DMS 273 treated with DMSO at 0.1 percent for 48 hours (cell line): ENCODE measurements around the gene SSC5D.

Experiments
- DNase-seq: peaks from one replicate; lab custom pipeline; 2025; lab: John Stamatoyannopoulos, UW

The SSC5D gene

GRCh38 chr19:55536951-55537740, 48.9 kb downstream of the SSC5D start, which contains the start of gene SBK2:
SBK2 (minus strand) TSS chr19:55537133; CDS start chr19:55536294, 839 bp downstream.
- DNase-seq = no peak

- DNase-seq = no peak
These were observed 49.5 kb downstream of the SSC5D start for GRCh38 chr19:55537741-55538111.

DNA sequence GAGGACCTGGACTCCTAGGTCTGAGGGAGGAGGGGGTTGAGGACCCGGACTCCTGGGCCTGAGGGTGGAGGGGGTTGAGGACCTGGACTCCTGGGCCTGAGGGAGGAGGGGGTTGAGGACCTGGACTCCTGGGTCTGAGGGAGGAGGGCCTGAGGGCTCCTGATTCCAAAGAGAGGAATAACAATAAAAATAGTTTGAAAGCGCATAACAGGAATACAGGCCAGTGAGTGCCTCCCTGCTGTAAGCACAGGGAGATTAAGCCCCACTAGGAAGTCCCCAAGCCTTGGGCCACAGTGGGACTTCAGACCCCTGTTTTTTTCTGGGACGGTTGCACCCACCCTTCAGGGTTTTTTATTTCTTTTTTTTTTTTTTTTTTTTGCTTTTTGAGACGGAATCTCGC, 49.9 kb downstream of the SSC5D start:
- no peak for DNase-seq

DNA sequence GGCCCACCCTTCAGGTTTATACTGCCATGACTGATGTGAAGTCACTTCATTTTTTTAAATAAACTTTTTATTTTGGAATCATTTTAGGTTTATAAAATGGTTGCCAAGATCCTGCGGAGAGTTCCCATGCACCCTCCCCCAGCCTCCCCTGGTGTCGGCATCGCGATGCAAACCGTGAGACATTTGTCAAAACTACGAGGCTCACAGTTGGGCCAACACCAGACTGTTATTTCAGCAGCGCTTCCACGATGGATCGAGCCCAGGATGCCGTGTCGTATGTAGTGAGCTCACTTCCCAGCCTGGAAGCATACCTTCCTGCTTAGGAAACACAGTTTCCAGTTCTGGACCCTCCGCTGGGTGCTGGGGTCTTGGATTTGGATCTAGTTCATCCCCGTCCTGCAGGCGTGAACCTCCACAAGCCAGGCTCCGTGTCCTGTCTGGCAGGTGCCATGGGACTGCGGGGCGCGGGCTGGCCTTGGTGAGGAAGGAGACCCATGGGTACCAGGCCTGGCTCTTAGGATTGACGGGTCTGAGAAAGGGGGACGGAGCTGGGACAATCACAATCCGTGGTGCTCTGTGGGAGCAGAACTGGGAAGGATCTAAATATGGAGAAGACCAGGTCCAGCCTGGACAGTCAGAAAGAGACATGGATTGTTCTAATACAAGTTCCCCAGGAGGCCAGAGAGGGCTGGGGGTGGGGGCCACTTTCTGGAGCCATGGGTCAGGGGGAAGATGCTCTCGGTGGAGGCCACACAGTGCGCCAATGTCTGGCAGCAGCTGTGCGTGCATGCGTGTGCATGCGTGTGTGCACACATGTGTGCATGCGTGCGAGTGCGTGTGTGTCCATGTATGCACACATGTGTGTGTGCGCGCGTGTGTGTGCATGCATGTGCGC, 51.1 kb downstream of the SSC5D start:
- no peak for DNase-seq

DNA sequence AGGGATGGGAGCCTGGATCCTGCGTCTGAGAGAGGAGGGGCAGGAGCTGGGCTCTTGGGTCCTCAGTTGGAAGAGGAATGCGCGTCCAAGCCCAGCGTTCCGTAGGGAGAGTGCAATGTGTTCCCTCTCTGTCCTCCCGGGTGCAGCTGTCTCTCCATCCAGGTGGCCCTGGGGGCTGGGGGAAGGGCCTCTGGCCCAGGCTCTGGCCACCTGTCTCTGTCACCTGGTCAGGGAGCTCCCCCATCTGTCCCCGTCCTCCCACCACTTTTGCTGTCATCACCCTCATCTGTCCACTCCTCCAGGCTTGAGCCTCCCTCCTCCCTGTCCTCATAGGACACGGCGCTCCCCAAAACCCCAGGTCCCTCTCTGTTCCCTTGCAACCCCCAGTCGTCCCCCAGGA, 52.4 kb downstream of the SSC5D start:
- DNase-seq = no peak

DNA sequence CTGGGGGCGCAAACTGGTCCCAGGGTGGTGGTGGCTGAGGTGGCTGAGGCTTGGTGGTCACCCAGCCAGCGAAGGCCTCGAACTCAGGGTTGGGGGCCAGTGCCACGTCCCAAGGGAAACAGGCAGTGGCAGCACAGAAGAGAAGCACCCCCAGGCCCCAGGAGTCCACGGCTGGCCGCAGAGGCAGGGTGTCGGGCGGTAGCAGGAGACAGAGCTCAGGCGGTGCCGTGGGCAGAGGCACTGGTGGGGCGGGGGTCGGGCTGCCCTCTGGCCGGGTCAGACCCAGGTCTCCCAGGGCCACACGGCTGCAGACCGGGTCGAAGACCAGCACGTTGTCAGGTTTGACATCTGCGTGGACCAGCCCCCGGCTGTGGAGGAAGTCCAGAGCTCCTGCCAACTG, 52.9 kb downstream of the SSC5D start:
- no peak for DNase-seq

- DNase-seq = no peak
These were observed 54.1 kb downstream of the SSC5D start for GRCh38 chr19:55542292-55542855.

DNA sequence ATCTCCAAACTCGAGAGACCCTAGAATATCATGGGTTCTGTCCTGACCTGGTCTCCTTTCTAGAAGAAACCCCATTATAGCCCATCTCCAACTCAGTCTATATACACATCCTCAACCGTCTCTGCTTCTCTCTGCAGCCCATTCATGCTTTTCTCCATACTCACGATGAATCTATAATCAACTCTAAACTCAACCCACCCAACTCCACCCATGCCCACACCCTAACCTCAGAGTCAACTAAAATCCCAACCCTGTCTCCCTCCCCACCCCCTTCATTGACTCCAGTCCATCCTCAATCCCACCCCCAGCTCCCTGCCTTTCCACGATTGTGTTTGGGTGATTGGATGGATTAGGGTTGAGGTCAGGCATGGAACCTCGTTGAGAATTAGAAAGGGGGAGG, 55.3 kb downstream of the SSC5D start:
- DNase-seq = no peak

DNA sequence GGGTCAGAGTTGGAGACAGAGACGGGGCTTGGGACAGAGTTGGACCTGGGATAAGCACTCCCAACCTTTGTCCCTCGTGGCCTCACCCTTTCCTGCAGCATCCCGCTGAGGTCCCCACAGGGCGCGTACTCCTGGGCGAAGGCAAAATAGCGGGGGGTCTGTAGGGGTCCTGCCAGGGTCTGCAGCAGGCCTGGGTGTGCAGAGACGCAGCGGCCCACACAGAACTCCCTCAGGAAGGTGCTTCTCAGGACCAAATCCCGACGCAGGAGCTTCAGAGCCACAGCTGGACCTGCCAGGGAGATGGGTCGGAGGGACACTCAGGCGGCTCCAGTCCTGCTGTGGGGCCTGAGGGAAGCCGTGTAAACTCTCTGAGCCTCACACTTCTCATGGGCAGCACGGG, 55.8 kb downstream of the SSC5D start:
- DNase-seq = no peak

GRCh38 chr19:55544776-55545439, 56.7 kb downstream of the SSC5D start:
- no peak for DNase-seq

DNA sequence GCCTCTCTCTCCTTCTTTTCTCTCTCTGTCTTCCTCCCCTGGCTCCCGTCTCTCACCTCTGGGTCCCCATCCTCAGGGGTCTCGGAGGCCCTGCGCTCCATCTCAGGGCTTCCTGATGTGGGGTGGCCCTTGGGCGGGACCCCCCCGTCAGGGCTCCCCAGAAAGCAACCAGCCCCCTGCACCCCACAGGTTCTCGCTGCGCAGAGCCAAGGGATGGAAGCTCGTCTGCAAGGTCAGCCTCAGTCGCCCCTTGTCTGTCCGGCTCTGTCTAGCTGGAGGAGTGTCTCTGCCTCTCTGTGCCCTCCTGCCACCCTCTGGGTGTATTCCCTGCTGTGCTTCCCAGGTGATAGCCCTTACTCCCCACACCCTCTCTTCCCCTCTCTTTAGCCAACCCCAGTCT, 57.2 kb downstream of the SSC5D start, which contains the start of gene SBK3:
Gene SBK3 (minus strand): TSS at position 101 of the 400 bp plus-strand sequence. CDS start 0 bp downstream, at position 101.
- DNase-seq = no peak

DNA sequence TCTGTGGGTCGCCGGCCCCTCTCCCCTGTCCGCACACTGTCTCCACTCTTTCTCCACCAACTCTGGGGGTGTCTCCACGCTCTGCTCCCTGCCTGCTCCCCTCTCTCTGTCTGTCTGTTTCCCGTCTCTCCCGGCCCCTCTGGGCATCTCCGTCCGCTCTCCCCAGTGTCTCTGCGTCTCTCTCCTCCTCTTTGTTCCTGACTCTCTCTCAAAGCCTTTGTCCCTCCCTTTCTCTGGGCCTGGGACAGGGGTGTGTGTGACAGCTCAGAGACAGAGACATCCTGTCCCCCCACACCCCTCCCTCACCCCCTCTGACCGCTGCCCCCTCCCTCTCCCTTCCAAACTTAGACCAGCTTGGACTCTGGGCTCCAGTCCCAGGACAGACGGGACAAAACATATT, 57.8 kb downstream of the SSC5D start:
- no peak for DNase-seq

DNA sequence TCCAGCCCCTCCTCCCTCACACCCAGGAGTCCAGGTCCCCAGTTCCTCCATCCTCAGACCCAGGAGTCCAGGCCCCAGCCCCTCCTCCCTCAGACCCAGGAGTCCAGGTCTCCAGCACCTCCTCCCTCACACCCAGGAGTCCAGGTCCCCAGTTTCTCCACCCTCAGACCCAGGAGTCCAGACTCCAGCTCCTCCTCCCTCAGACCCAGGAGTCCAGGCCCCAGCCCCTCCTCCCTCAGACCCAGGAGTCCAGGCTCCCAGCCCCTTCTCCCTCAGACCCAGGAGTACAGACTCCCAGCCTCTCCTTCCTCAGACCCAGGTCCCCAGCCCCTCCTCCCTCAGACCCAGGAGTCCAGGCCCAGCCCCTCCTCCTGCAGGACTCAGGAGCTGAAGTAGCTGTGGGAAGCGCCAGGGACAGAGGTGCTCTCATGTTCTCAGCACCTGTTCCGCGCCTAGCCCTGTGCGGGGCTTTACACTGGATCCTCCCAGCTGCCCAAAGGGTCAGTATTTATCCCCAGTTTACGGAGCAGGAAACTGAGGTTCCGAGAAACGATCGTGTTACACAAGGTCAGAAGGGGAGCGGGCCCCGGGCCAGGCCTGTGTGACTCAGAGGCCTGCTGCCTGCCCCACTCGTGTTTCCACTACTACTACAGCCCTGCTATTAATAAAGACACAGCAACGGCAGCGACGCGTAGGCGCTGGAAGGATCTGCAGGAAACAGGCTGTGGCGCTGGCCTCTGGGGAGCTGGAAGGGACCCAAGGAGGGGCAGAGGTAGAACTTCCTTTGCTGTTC, 58.8 kb downstream of the SSC5D start:
- no peak for DNase-seq

DNA sequence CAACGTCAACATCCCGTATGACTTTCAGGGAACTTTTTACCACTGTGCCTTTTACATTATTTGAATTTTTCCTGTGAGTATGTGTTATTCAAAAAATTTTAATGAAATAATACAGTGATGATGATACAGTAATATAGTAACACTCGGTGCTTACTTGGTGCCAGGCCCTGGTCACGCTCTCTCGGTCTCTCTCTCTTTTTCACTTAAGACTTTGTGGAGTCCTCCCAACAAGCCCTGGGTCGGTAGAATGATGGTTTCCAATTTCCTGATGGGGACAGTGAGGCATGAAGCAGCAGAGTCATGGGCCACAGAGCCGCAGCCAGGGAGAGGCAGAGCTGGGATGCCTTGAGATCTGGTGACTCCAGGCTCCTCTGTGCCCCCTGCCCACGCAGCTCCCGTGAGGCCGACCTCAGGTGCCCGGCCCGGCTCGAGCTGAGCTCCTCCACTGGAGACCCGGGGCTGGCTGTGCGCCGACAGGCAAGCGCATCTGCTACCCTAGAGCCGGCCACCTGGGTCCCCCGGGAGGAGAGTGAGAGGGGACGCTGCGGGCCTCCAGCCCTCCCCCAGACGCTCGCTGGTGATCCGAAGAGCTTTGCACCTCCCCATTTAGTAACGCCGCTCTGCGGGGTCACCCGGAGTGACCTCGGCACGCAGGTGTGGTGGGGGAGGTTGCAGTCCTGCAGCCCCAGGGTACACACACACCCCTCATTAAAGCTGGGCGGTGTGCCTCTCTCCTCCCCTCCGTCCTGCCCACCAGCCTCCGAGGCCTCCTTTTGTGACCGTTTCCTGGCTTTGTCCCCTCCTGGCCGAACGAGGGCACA, 61.5 kb downstream of the SSC5D start:
- DNase-seq = no peak

DNA sequence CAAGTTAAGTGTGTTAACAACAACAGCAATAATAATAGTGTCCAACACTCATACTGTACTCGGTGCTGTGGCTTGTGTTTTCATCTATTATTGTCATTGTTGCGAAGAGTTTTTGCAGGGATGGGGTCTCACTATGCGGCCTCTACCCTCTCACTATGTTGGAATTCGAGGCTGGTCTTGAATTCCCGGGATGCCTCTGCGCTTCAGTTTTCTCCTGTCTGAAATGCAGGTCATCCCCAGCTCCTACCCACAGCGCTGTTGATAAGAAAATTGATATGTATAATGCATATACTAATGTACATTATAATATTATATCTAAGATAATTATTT, 62.0 kb downstream of the SSC5D start:
- no peak for DNase-seq

DNA sequence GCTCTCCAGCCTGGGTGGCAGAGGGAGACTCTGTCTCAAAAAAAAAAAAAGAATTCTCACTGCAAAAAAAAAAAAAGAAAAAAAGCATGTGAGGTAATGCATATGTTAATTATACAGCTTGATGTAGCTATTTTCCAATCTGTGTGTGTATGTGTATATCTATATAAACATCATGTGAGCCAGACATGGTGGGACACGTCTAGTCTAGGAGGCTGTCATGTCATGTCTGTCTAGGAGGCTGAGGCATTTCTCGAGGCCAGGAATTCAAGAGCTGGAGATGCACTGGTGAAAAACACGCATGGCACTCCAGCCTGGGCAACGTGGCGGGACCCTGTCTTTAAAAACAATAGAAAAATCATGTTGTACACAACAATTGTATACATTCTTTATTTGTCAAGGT, 64.0 kb downstream of the SSC5D start:
- no peak for DNase-seq

DNA sequence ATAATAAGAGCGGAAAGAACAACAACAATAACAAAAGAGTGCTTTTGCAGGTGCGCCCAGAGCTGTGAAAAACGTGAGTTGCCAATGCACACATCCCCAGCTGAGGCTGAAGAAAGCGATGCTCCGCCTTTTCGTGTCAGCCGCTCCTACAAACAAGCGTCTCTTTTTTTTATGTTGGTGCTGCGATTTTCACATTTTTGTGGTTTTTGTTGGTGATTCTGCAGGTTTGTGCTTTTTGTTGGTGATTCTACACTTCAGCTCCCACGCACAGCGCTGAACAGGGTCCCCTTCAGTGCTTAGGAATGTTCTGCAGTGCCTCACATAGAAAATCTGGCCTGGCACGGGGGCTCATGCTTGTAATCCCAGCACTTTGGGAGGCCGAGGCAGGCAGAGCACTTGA, 64.4 kb downstream of the SSC5D start:
- DNase-seq = no peak

DNA sequence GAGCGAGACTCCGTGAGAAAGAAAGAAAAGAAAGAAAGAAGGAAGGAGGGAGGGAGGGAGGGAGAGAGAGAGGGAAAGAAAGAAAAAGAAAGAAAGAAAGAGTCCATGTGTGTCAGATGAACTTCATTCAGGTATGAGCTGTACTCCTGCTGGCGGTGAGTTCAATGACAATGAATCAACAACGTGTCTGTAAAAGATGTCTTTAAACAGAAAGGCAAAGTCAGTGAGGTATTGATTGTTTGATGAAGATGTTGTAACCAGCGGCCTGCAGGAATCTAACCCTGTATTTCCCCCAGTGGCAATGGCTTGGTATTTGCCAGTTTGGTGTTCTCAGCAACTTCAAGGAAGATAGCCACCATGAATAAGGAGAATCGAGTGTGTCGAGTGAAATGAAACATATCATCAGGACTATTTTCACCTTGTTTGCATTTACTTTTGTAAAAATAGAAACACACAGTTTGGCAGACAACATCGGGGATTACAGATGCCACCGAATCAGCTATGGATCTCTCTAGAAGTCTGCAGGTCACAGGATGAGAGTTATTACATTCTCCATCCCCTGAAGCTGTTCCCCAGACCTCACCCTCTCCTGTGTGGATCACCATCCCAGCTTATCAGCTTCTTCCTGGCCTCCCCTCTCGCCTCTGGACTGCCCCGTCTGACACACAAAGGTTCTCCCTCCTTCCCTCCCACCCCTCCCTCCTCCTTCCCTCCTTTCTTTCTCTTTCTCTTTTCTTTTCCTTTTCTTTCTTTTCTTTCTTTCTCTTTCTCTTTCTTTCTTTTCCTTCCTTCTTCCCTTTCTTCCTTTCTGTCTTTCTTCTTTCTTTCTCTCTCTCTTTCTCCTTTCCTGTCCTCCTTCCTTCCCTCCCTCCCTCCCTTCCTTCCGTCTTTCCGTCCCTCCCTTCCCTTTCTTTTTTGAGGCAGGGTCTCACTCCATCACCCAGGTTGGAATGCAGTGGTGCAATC, 65.3 kb downstream of the SSC5D start:
- DNase-seq = no peak

- DNase-seq = no peak
These were observed 66.1 kb downstream of the SSC5D start for GRCh38 chr19:55554302-55554701.
